HG03159 (cell line): ENCODE measurements around the gene RNU6-8.

Experiments used
- ATAC-seq: cut with Tn5 transposase; IDR thresholded peaks from one replicate; pipeline ENCODE4 v1.9.1; 2021; ENCODE audit warnings: mild to moderate bottlenecking, moderate library complexity; ENCODE audit not compliant: unreplicated experiment

Gene RNU6-8

DNA sequence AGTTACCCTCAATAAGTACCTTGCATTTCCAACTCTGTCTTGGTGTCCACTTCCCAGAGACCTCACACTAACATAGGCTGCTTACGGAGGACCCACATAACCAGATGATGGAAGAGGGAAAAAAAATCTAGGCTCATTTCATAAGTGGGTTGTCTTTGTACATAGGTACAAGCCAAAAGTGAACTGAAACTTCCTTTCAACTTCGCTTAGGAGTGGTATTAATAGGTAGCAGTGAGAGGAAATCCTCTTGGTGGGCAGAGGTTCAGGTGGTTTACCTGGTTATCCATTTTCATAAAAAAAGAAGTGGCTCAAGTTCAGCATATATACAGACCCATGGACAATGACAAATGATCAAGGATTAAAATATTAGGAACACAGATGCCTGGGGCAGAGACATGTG lies 37.0 kb downstream of the RNU6-8 start:
- peak; percentile 45 for ATAC-seq
